Measurements from ENCODE around the gene NCAPH2. TPM values are rescaled to one million over a fixed set of nuclear protein-coding genes. Genes with fewer than 3 reads are reported as not detected.

The NCAPH2 gene
- polyA plus RNA-seq, 3 donors, result 12.5 to 23.6 (median 18.1) TPM

- no peaks in the 10 kb centered on the region for H3K27me3 ChIP-seq (ENCODE audit: control insufficient read depth in 2 of 2, insufficient read depth in 2 of 2, low read length in 2 of 2)
- no peak overlapping the region for H2AFZ ChIP-seq (ENCODE audit: insufficient read depth, low read depth, low read length, poor library complexity, severe bottlenecking)
- no peak overlapping the region for H3K4me3 ChIP-seq (replicated peaks in 1 of 3; ENCODE audit: low read depth in 2 of 3, low read length in 3 of 3)
- no peak for DNase-seq
- H3K9me3 Mint-ChIP-seq, result peaks cover 0 to 3% (median 0%) of the 10 kb centered on the region in 7 donors
- no peaks in the 10 kb centered on the region for H3K4me1 ChIP-seq (ENCODE audit: control insufficient read depth in 1 of 2, insufficient read depth in 2 of 2, low read length in 2 of 2)
- H3K79me2 ChIP-seq (ENCODE audit: insufficient read depth, low read length), result no peaks in the 10 kb centered on the region
- peaks cover 0 to 3% (median 0%) of the 10 kb centered on the region in 3 donors for H3K27me3 Mint-ChIP-seq (ENCODE audit: low read depth in 3 of 3)
- no peak overlapping the region for H3K27ac ChIP-seq (ENCODE audit: low read depth in 1 of 2, low read length in 2 of 2)
- intact Hi-C loops (cut with micrococcal nuclease), result no loop called here
- TF ChIP-seq CTCF (IDR thresholded peaks at IDR 0.05), result no peak
- no peaks in the 10 kb centered on the region for H3K9me3 ChIP-seq (replicated peaks in 1 of 2; ENCODE audit: control insufficient read depth in 1 of 2, insufficient read depth in 1 of 2, low read length in 2 of 2)
- no peak overlapping the region for H3K4me2 ChIP-seq (replicated peaks; ENCODE audit: extremely low read depth, low read length, poor library complexity, severe bottlenecking)
- WGBS (ENCODE audit: insufficient coverage), result 95% methylated on average over 41 of the region's 41 CpGs
- H3K9ac ChIP-seq (ENCODE audit: insufficient read depth, low read length, poor library complexity, severe bottlenecking), result no peak overlapping the region
- no peak overlapping the region for H3K4me3 Mint-ChIP-seq
- H3K27ac Mint-ChIP-seq, result no peak overlapping the region
- H4K20me1 ChIP-seq (ENCODE audit: insufficient read depth, low read length), result peaks cover 12% of the 10 kb centered on the region
- peaks cover 94 to 98% of the 10 kb centered on the region in 2 donors for H3K36me3 ChIP-seq (replicated peaks in 1 of 2; ENCODE audit: control insufficient read depth in 1 of 2, insufficient read depth in 2 of 2, low read length in 2 of 2)
- no peaks in the 10 kb centered on the region for H3K4me1 Mint-ChIP-seq
- peaks cover 73 to 93% of the 10 kb centered on the region in 2 donors for H3K36me3 Mint-ChIP-seq
Measured at GRCh38 chr22:50459496-50460140, 48.4 kb upstream of the NCAPH2 start.

- Histone ChIP-seq H3K4me3 (replicated peaks in 1 of 3; ENCODE audit: low read depth in 2 of 3, low read length in 3 of 3) (no peak overlapping the region), H3K79me2 (ENCODE audit: insufficient read depth, low read length) (no peaks in the 10 kb centered on the region), H3K27ac (ENCODE audit: low read depth in 1 of 2, low read length in 2 of 2) (no peak overlapping the region), H3K4me1 (ENCODE audit: control insufficient read depth in 1 of 2, insufficient read depth in 2 of 2, low read length in 2 of 2) (no peaks in the 10 kb centered on the region), H2AFZ (ENCODE audit: insufficient read depth, low read depth, low read length, poor library complexity, severe bottlenecking) (no peak overlapping the region), H3K27me3 (ENCODE audit: control insufficient read depth in 2 of 2, insufficient read depth in 2 of 2, low read length in 2 of 2) (no peaks in the 10 kb centered on the region), H3K9me3 (replicated peaks in 1 of 2; ENCODE audit: control insufficient read depth in 1 of 2, insufficient read depth in 1 of 2, low read length in 2 of 2) (no peaks in the 10 kb centered on the region), H3K36me3 (replicated peaks in 1 of 2; ENCODE audit: control insufficient read depth in 1 of 2, insufficient read depth in 2 of 2, low read length in 2 of 2) (peaks cover 94 to 98% of the 10 kb centered on the region in 2 donors), H3K4me2 (replicated peaks; ENCODE audit: extremely low read depth, low read length, poor library complexity, severe bottlenecking) (no peak overlapping the region), H3K9ac (ENCODE audit: insufficient read depth, low read length, poor library complexity, severe bottlenecking) (no peak overlapping the region), H4K20me1 (ENCODE audit: insufficient read depth, low read length) (peaks cover 13% of the 10 kb centered on the region)
- Mint-ChIP-seq H3K36me3 (peaks cover 75 to 94% of the 10 kb centered on the region in 2 donors), H3K4me3 (no peak overlapping the region), H3K4me1 (no peaks in the 10 kb centered on the region), H3K27me3 (ENCODE audit: low read depth in 3 of 3) (peaks cover 0 to 2% (median 0%) of the 10 kb centered on the region in 3 donors), H3K9me3 (peaks cover 0 to 3% (median 0%) of the 10 kb centered on the region in 7 donors), H3K27ac (no peak overlapping the region)
- DNase-seq, result no peak
- no peak for TF ChIP-seq CTCF (IDR thresholded peaks at IDR 0.05)
- 96% methylated on average over 17 of the region's 17 CpGs for WGBS (ENCODE audit: insufficient coverage)
- intact Hi-C loops (cut with micrococcal nuclease), result no loop called here
Measured at GRCh38 chr22:50460938-50461337, 47.1 kb upstream of the NCAPH2 start.
